Epithelial cell of proximal tubule (primary cell): ENCODE measurements around the gene RNU1-3. TPM values are rescaled to one million over a fixed set of nuclear protein-coding genes. Genes with fewer than 3 reads are reported as not detected.
A peak's percentile ranks its signal among the peaks of the same experiment; 100 is the strongest.
"Not testable (repeated sequence)": the region's sequence is repeated elsewhere in the genome, so short reads cannot be mapped to it uniquely, and the experiment has no call there.

Source experiments
- DNase-seq: peaks from one replicate; pipeline ENCODE4 v3.0.0-alpha.2; 2011; ENCODE audit warnings: low read depth
- H3K4me3 ChIP-seq: 2 replicates; pipeline ENCODE4 v1.5.1; 2011; ENCODE audit warnings: low read depth, mild to moderate bottlenecking, low read length
- total RNA-seq: library from RNA; depleted of rRNA; stranded (reverse); fragments of >200 nt; gene quantifications from 2 replicates; pipeline ENCODE4 v1.2.3, GENCODE V29; 2015
- TF ChIP-seq, protein P1 (sequence below): conservative IDR thresholded peaks from 2 replicates; pipeline ENCODE4 v1.5.1; 2012; ENCODE audit warnings: low read depth, mild to moderate bottlenecking, low read length

Gene RNU1-3
- total RNA-seq: under 0.01 TPM in 2 replicates

DNA sequence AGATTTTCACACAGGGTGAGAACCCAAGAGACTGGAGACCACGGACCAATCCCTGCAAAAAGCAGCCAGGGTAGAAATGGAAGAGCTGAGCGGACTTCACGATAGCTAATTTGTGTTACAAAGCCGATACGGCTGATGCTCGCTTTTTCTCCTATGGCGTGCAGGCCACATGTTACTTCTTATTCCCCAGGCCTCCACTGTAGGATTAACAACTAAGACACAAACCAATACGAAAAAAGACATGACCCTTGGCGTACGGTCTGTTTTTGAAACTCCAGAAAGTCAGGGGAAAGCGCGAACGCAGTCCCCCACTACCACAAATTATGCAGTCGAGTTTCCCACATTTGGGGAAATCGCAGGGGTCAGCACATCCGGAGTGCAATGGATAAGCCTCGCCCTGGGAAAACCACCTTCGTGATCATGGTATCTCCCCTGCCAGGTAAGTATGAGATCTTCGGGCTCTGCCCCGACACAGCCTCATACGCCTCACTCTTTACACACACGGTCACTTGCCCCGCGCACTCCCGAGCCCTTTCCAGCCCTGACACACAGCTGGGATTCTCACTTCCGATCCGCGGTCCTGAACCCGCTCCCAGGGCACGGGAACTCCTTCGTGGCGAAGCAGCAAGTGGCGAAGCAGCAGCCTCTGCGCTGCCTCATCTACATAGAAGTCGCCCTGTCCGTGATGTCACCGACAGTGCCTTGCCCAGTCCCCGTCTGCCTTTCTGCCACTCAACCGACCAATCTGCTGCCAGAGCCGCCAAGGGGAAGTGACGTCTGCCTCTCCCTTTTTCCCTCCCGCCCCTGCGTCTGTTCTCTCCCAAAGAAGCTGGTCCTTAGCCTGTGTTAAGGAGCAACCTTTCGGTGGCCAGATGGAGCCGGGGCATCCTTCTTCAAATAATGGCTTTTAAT lies at the start of gene RNU1-3:
RNU1-3 (minus strand) TSS at position 447 of the 912 bp plus-strand sequence.
- H3K4me3 ChIP-seq, DNase-seq: not testable (repeated sequence)

DNA sequence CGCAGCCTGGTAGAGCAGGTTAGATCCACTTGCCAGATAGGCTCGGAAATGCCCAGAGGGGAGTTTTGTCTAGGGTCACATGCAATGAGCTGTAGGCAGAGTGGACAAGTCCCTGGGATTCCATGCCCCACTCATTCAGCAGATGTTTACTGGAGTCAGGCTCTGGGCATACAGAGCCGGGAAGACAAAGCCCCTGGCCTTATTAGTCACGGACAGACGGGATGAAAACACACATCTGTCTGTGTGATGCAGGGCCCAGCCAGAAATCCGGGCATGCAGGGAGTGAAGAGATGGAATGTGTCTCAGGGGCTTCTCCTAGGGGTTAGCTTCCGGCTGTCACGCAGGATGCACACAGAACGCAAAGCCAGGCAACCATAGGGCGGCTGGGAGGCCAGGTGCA lies 46.7 kb upstream of the RNU1-3 start:
- DNase-seq, H3K4me3 ChIP-seq: not testable (repeated sequence)

DNA sequence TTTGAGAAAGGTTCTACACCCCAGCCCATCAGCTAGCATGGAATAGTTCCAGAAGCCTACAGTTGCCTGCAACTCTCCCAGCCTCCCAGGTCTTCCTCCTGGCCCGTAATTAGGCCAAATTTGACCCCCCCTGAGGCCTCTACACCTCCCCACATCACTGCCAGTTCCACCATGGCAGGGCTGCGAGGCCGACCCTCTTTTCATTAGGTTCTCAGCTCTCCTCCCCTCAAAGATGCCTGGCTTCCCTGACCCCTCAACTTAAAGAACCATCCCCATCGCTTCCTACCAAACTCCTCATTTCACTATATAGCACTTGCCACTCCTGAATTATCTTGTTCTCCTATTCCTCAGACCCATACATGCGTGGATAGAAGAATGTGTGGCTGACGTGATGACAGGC lies 46.2 kb upstream of the RNU1-3 start:
- H3K4me3 ChIP-seq, DNase-seq: not testable (repeated sequence)

DNA sequence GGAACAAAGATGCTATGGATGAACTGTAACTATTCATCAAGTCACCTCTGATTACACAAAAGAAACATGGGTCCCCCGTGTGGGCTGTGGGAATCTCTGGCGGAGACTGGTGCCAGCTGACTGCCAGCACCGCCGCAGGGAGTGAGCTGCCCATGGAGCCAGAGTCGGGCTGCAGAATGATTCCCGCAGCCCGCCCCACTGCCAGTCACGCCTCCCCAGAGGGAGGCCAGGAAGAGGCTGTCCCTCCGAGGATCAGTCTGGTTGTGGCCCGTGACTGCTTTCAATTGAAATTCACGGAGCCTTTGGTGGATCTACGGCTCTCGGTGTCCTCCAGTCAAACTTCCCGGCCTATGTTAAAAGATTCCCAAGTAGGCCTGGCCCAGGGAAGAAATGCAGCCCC lies 45.8 kb upstream of the RNU1-3 start:
- DNase-seq, H3K4me3 ChIP-seq: not testable (repeated sequence)

DNA sequence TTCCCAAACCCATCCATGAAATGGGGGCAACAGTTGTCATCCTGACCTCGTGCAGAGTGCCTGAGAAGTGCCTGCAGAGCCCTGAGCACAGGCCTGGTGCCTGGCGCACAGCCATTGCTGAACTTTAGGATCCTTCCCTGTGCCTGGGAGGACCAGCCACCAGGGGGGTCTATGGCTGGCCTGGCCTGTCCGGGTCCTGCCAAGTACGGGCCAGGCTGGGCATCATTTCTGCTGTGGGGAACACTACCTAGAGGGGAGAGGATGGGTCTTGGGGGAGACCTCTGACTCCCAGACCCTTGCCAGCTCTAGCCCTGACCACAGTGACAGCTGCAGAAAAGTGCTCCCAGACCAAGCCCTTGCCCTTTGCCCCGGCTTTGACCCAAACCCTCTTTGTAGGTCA lies 45.4 kb upstream of the RNU1-3 start:
- DNase-seq, H3K4me3 ChIP-seq: not testable (repeated sequence)

DNA sequence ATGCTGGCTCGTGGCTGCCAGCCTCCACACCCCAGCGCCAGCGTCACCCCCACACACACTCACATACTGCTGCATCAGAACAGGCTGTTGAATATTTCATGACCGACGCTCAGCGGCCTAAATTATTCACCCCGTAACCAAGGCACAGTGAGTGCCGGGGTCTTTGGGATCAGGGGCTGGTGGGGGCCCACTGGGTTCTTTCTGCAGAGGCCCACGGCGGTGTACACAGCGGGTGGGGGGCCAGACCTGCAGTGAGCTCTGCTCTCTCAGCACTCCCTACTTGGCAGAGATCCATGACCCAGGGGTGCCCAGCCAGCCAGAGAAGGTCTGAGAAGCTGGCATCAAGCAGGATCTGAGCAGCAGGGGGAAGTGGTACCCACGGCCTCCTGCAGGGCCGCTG lies 43.9 kb upstream of the RNU1-3 start:
- not testable (repeated sequence) for H3K4me3 ChIP-seq, DNase-seq

DNA sequence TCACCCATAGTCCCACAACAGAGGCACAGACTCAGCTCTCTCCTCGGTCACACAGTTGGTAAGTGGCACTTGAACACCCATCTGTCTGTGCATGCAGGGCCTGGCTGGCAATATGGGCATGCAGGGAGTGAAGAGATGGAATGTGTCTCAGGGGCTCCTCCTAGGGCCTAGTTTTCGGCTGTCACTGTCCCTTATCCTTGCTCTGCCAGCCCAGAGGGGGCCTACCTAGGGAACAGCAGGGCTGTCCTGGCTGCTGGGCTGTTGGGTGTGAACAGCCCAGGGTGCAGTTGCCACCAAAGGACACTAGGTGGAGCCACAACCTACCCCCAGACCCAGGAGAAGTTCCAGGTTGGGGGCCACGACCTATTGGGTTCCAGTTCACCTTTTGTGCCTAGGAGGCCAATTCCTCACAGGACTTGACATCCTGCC lies 42.9 kb upstream of the RNU1-3 start:
- TF ChIP-seq, protein P1, sequence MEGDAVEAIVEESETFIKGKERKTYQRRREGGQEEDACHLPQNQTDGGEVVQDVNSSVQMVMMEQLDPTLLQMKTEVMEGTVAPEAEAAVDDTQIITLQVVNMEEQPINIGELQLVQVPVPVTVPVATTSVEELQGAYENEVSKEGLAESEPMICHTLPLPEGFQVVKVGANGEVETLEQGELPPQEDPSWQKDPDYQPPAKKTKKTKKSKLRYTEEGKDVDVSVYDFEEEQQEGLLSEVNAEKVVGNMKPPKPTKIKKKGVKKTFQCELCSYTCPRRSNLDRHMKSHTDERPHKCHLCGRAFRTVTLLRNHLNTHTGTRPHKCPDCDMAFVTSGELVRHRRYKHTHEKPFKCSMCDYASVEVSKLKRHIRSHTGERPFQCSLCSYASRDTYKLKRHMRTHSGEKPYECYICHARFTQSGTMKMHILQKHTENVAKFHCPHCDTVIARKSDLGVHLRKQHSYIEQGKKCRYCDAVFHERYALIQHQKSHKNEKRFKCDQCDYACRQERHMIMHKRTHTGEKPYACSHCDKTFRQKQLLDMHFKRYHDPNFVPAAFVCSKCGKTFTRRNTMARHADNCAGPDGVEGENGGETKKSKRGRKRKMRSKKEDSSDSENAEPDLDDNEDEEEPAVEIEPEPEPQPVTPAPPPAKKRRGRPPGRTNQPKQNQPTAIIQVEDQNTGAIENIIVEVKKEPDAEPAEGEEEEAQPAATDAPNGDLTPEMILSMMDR: peak; percentile 6
- H3K4me3 ChIP-seq, DNase-seq: not testable (repeated sequence)

DNA sequence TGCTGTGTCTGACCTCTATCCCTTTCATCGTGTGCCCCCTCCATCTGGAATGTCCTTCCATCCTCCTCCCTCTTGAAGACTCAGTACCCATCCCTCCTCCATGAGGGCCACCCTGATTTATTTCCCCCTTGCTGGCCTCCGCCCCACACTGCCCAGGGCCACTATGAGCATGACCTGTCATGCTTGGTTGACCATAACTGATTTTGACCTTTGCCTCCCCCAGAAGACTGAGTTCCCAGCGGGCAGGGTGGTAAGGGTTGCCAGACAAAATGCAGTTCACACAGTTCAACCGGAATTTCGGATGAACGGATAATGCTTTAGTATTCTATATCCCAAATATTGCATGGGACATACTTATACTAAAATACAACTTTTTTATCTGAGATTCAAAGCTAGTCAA lies 42.0 kb upstream of the RNU1-3 start:
- not testable (repeated sequence) for H3K4me3 ChIP-seq, DNase-seq

DNA sequence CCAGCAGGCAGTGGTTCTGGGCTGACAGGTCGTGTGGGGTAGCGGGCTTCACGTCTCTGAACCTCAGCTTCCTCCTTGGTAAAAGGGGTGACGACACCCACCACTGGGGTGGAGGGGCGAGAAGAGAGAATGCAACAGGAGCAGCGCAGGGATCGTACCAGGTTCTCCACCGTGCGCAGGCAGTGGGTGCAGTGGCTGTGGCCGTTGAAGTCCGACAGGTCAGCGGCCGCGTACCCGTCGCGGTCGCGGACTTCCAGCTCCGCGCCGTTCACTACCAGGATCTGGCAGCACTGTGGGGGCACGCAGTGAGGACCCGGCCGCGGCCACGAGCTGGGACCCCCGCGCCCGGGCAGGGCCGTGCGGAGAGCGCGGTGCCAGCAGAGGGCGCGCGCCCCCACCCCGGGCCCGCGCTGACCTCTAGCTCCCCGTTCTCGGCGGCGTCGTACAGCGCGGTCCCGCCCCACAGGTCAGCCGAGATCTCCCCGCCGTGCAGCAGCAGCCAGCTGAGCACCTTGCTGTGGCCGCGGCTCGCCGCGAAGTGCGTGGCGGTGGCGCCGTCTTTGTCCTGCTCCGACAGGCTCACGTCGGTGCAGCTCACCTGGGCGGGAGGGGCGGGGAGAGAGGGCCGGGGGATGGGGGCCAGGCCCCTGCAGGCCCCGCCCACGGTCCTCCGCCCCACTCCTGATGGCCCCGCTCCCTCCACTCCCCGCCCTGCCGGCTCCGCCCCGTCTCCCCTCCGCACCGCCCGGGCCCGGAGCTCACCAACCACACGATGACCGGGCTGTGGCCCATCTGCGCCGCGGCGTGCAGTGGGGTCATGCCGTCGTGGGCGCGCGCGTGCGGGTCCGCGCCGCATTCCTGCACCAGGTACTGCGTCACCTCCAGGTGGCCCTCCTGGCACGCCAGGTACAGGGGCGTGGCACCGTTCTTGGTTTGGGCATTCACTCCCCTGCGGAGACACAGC lies 40.7 kb upstream of the RNU1-3 start:
- not testable (repeated sequence) for H3K4me3 ChIP-seq, DNase-seq

DNA sequence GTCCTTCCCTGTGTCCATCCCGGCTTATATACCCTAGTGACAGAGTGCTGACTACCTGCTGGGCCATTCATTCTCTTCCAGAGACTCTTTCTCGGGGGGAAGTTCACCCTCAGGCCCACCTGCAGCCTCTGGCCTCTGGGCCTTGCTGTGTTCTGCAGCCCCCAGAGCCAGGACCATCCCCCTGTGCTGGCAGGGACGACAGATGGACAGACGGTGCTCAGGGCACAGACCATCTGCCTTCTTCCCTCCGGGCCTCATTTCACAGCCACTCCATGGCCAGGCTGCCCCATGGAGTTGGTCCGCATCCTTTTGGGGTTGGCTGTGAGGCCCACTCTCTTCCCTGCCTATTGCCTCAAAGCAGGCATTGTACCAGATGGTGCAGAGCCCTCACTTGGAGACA lies 39.6 kb upstream of the RNU1-3 start:
- not testable (repeated sequence) for DNase-seq, H3K4me3 ChIP-seq

DNA sequence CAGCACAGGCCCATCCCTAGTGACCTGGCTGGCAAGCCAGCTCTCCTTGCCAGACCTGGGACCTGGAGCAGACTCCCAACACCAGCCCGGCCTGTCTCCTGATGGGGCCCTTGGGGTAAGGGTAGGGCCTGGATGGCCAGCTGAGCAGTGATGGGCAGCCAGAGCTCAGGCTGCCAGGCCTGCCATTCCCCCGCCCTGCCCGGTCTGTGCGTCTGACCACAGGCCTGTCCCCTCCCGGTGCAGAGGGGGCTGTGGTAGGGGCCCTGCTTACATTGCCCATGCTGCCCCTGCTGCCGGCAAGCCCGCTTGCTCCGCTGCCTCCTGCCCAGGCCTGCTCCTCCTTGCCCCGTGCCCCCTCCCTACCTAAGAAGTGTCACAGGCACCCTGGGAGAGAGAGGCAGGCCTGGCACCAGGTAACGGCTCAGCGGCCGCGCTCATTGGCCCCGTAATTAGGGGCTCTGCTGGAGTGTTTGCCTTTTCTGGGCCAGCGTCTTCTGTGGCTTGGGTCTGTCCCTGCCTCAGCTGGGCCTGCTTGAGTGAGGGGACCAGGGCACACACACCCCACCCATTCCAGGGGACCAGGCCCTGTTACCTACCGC lies 37.9 kb upstream of the RNU1-3 start:
- H3K4me3 ChIP-seq, DNase-seq: not testable (repeated sequence)

DNA sequence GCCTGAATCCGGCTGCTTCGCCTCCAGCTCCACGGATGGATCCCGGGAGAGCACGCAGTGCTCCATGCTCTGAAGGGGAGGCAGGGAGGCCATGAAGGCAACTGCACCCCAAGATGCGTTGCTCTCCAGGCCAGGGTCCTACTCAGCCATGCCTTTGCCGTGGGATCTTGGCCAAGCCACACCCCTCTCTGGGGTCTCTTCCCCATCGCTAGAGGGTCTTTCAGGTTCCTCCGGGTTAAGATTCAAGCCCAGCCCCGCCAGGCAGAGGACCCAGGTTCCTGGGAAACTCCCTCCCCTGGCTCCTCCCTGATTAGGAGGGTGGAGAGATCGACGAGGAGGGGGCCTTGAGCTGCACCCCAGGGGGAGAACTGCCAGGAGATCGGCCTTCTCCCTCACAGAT lies 37.3 kb upstream of the RNU1-3 start:
- DNase-seq, H3K4me3 ChIP-seq: not testable (repeated sequence)

DNA sequence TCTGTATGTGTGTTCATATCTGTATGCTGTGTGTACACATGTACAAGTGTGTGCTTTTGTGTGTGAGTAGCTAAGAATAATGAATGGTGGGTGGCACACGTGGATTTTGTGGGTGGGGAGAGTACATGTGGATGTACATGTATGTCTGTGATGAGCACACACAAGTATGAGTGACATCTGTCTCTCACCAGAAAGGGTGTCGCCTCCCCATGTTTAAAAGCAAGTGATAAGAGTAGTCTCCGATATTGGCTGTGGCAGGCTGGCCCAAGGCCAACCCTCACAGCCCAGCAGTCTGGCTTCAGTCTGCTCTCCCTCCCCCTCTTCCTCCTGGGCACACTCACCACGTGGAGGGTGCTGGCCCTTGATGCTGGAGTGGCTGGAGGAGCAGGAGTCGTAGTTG lies 36.9 kb upstream of the RNU1-3 start:
- not testable (repeated sequence) for DNase-seq, H3K4me3 ChIP-seq

DNA sequence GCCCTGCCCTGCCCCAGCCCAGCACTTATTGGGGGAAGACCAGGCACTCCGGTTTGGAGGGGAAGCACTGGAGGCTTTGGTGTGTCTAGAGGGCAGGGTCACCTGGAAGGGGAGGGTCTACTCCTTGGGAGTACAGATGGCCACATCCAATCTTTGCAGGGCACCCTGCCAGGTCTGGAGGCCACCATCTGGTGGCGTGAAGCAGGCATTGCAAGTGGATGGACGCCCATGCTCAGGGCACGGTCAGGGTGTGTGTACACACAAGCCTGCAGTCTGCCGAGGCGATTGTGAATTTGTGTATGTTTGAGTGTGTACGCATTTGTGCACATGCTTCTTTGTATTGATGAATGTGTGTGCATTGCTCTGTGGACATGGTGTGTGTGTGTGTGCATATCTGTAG lies 36.4 kb upstream of the RNU1-3 start:
- not testable (repeated sequence) for H3K4me3 ChIP-seq, DNase-seq

DNA sequence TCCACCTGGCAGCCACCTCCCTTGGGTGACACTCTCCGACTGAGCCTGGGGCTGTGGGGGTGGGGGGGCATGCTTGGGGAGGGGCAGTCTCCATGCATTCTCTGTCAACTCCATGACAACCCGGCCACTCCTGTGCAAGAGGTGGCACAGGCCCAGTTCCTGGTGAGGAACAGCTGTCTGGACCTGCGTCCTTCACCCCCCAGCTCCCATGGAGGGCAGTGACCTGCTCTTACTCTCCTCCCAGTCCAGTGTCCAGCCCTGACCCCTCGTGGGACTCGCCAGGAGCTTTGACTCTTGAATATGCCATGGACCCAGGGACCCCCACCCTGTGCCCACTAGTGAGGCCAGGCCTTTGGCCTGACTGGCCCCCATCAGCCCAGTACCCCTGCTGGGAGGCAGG lies 35.5 kb upstream of the RNU1-3 start:
- not testable (repeated sequence) for DNase-seq, H3K4me3 ChIP-seq

DNA sequence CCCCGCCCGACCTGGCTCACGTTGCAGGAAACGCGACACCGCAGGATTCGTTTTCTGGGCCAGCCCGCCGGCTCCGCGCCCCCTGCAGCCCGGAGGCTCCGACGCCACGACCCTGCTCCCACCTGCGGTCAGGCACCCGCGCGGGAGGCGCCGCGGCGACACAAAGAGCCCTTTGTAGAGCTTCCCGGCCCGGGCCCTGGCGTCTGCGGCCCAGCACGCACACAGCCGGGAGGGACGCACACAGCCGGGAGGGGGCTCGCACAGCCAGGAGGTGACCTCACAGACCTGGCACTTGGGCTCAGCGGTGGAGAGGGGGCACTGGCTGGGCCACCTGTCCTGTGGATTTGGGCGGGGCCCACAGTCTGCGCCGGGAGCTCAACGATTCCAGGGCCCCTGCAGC lies 34.4 kb upstream of the RNU1-3 start:
- not testable (repeated sequence) for H3K4me3 ChIP-seq, DNase-seq

DNA sequence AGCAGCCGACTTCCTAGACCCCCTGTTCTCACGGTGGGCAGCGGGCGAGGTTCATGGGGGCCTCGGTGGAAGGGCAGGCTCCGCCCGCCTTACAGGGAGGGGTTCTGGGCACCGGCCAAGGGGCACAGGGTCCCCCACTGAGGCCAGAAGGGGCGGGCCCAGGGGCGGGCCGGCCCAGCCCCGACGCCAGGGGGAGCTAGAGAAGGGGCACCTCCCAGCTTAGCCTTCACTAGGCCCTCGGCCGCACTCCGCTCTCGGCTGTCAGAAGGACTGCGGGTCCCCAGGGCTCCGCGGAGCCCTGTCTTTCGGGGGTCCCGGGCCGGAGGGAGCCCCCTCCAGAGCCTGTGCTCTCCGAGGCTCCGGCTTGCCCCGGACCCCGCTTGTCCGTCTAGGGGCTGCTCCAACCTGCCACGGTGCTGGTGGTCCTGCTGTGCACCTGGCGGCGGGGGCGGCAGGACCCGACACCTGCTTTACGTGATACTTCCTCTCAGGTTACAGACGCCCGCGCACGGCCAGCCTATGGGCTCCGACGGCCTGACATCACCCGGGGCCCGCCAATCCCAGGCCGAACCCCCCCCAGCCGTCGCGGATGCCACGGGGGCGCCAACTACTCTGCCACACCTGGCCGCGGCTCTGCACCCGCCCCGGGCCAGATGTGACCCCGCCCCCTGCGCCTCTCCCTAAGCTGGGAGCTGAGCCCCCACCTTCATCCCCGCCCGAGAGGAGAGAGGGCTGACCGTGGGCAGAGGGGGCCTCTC lies 33.6 kb upstream of the RNU1-3 start:
- not testable (repeated sequence) for H3K4me3 ChIP-seq, DNase-seq
